ENCODE results near the gene GABARAPL1.
A peak's percentile ranks its signal among the peaks of the same experiment; 100 is the strongest.
"Not testable (repeated sequence)": the region's sequence is repeated elsewhere in the genome, so short reads cannot be mapped to it uniquely, and the experiment has no call there.

Gene GABARAPL1

GRCh38 chr12:10212739-10213131 is at the start of gene GABARAPL1:
GABARAPL1 (plus strand) TSS chr12:10212877; CDS start chr12:10213130, 253 bp downstream.
- DNase-seq (ENCODE audit: low spot score), result peak; percentile 90

- DNase-seq (ENCODE audit: low spot score), result no peak
Measured at GRCh38 chr12:10163084-10163483, 49.6 kb upstream of the GABARAPL1 start.

- DNase-seq (ENCODE audit: low spot score), result no peak
Measured at GRCh38 chr12:10165421-10165820, 47.3 kb upstream of the GABARAPL1 start.

GRCh38 chr12:10167599-10167998 is 45.1 kb upstream of the GABARAPL1 start:
- no peak for DNase-seq (ENCODE audit: low spot score)

GRCh38 chr12:10169104-10169503 is 43.6 kb upstream of the GABARAPL1 start:
- no peak for DNase-seq (ENCODE audit: low spot score)

- DNase-seq (ENCODE audit: low spot score), result no peak
Measured at GRCh38 chr12:10170216-10170615, 42.5 kb upstream of the GABARAPL1 start.

GRCh38 chr12:10171973-10172728 is 40.5 kb upstream of the GABARAPL1 start, which contains the start of gene OLR1:
OLR1 (minus strand) TSS chr12:10172132; CDS start chr12:10172077, 55 bp downstream.
- no peak for DNase-seq (ENCODE audit: low spot score)

GRCh38 chr12:10174986-10175614 is 37.6 kb upstream of the GABARAPL1 start:
- no peak for DNase-seq (ENCODE audit: low spot score)

- DNase-seq (ENCODE audit: low spot score), result no peak
Measured at GRCh38 chr12:10175846-10176636, 36.6 kb upstream of the GABARAPL1 start.

GRCh38 chr12:10178821-10179220 is 33.9 kb upstream of the GABARAPL1 start, which contains the start of gene TMEM52B:
TMEM52B (plus strand) TSS chr12:10179032; CDS start chr12:10179575, 543 bp downstream.
- DNase-seq (ENCODE audit: low spot score), result no peak

GRCh38 chr12:10179776-10180181 is 32.9 kb upstream of the GABARAPL1 start:
- peak; percentile 30 for DNase-seq (ENCODE audit: low spot score)

GRCh38 chr12:10182354-10183049 is 30.2 kb upstream of the GABARAPL1 start:
- peak; percentile 69 for DNase-seq (ENCODE audit: low spot score)

- peak; percentile 57 for DNase-seq (ENCODE audit: low spot score)
Measured at GRCh38 chr12:10184261-10184843, 28.3 kb upstream of the GABARAPL1 start.

- no peak for DNase-seq (ENCODE audit: low spot score)
Measured at GRCh38 chr12:10186299-10186698, 26.4 kb upstream of the GABARAPL1 start.

- not testable (repeated sequence) for DNase-seq (ENCODE audit: low spot score)
Measured at GRCh38 chr12:10186958-10187357, 25.7 kb upstream of the GABARAPL1 start.

GRCh38 chr12:10189653-10190052 is 23.0 kb upstream of the GABARAPL1 start:
- DNase-seq (ENCODE audit: low spot score), result peak; percentile 67

GRCh38 chr12:10190558-10191388 is 21.9 kb upstream of the GABARAPL1 start:
- peak; percentile 80 for DNase-seq (ENCODE audit: low spot score)

GRCh38 chr12:10191865-10192264 is 20.8 kb upstream of the GABARAPL1 start:
- DNase-seq (ENCODE audit: low spot score), result peak; percentile 82

GRCh38 chr12:10194160-10194670 is 18.5 kb upstream of the GABARAPL1 start:
- DNase-seq (ENCODE audit: low spot score), result no peak

- DNase-seq (ENCODE audit: low spot score), result no peak
Measured at GRCh38 chr12:10196210-10196609, 16.5 kb upstream of the GABARAPL1 start.
